ENCODE results near the gene ZNF488.
"Not testable (repeated sequence)": the region's sequence is repeated elsewhere in the genome, so short reads cannot be mapped to it uniquely, and the experiment has no call there.

The ZNF488 gene

GRCh38 chr10:47402641-47403301, 18.7 kb upstream of the ZNF488 start:
- Mint-ChIP-seq H3K27me3 (peaks cover 2% of the 10 kb centered on the region), H3K9me3 (no peaks in the 10 kb centered on the region), H3K4me1 (no peaks in the 10 kb centered on the region), H3K4me3 (no peak overlapping the region), H3K27ac (no peak overlapping the region), H3K36me3 (no peaks in the 10 kb centered on the region)

- no peaks in the 10 kb centered on the region for H3K36me3 Mint-ChIP-seq
- H3K27me3 Mint-ChIP-seq = peaks cover 2% of the 10 kb centered on the region
- H3K4me3 Mint-ChIP-seq = no peak overlapping the region
- H3K27ac Mint-ChIP-seq = no peak overlapping the region
- no peaks in the 10 kb centered on the region for H3K9me3 Mint-ChIP-seq
- H3K4me1 Mint-ChIP-seq = no peaks in the 10 kb centered on the region
Observed at GRCh38 chr10:47401874-47402640, 18.0 kb upstream of the ZNF488 start.

GRCh38 chr10:47401210-47401609, 17.1 kb upstream of the ZNF488 start:
- Mint-ChIP-seq H3K27me3 (peaks cover 7% of the 10 kb centered on the region), H3K4me3 (no peak overlapping the region), H3K9me3 (no peaks in the 10 kb centered on the region), H3K27ac (no peak overlapping the region), H3K4me1 (no peaks in the 10 kb centered on the region), H3K36me3 (no peaks in the 10 kb centered on the region)

- Mint-ChIP-seq H3K4me3 (no peak overlapping the region), H3K9me3 (no peaks in the 10 kb centered on the region), H3K36me3 (no peaks in the 10 kb centered on the region), H3K27ac (no peak overlapping the region), H3K4me1 (no peaks in the 10 kb centered on the region), H3K27me3 (peaks cover 8% of the 10 kb centered on the region)
Observed at GRCh38 chr10:47400786-47401185, 16.7 kb upstream of the ZNF488 start.

- no peaks in the 10 kb centered on the region for H3K9me3 Mint-ChIP-seq
- H3K27me3 Mint-ChIP-seq = peaks cover 10% of the 10 kb centered on the region
- no peak overlapping the region for H3K4me3 Mint-ChIP-seq
- no peaks in the 10 kb centered on the region for H3K36me3 Mint-ChIP-seq
- no peak overlapping the region for H3K27ac Mint-ChIP-seq
- no peaks in the 10 kb centered on the region for H3K4me1 Mint-ChIP-seq
Observed at GRCh38 chr10:47400251-47400650, 16.2 kb upstream of the ZNF488 start.

- Mint-ChIP-seq H3K27ac (no peak overlapping the region), H3K36me3 (no peaks in the 10 kb centered on the region), H3K27me3 (peaks cover 14% of the 10 kb centered on the region), H3K9me3 (no peaks in the 10 kb centered on the region), H3K4me3 (no peak overlapping the region), H3K4me1 (no peaks in the 10 kb centered on the region)
Observed at GRCh38 chr10:47397256-47397655, 13.2 kb upstream of the ZNF488 start.

- no peak overlapping the region for H3K27ac Mint-ChIP-seq
- no peaks in the 10 kb centered on the region for H3K9me3 Mint-ChIP-seq
- no peaks in the 10 kb centered on the region for H3K36me3 Mint-ChIP-seq
- no peaks in the 10 kb centered on the region for H3K4me1 Mint-ChIP-seq
- H3K4me3 Mint-ChIP-seq = no peak overlapping the region
- H3K27me3 Mint-ChIP-seq = peaks cover 15% of the 10 kb centered on the region
Observed at GRCh38 chr10:47396311-47396717, 12.2 kb upstream of the ZNF488 start.

GRCh38 chr10:47389619-47390018, 5.5 kb upstream of the ZNF488 start:
- Mint-ChIP-seq H3K27ac (no peak overlapping the region), H3K4me3 (no peak overlapping the region), H3K9me3 (no peaks in the 10 kb centered on the region), H3K36me3 (no peaks in the 10 kb centered on the region), H3K4me1 (peaks cover 4% of the 10 kb centered on the region), H3K27me3 (peaks cover 12% of the 10 kb centered on the region)

- no peaks in the 10 kb centered on the region for H3K36me3 Mint-ChIP-seq
- H3K9me3 Mint-ChIP-seq = no peaks in the 10 kb centered on the region
- no peak overlapping the region for H3K4me3 Mint-ChIP-seq
Observed at GRCh38 chr10:47388879-47389278, 4.8 kb upstream of the ZNF488 start.

GRCh38 chr10:47386104-47386503, 2.0 kb upstream of the ZNF488 start:
- not testable (repeated sequence) for H3K36me3 Mint-ChIP-seq, H3K4me3 Mint-ChIP-seq, H3K9me3 Mint-ChIP-seq, H3K27ac Mint-ChIP-seq
- Mint-ChIP-seq H3K27me3 (peaks cover 17% of the 10 kb centered on the region), H3K4me1 (peaks cover 11% of the 10 kb centered on the region)

More at GRCh38 chr10:47388879-47389278, 4.8 kb upstream of the ZNF488 start:
- Mint-ChIP-seq H3K4me1 (peaks cover 5% of the 10 kb centered on the region), H3K27me3 (peaks cover 11% of the 10 kb centered on the region), H3K27ac (no peak overlapping the region)

GRCh38 chr10:47383261-47384147, 589 bp downstream of the ZNF488 start:
- H3K27me3 Mint-ChIP-seq = peaks cover 28% of the 10 kb centered on the region
- H3K36me3 Mint-ChIP-seq = no peaks in the 10 kb centered on the region
- no peaks in the 10 kb centered on the region for H3K9me3 Mint-ChIP-seq
- peaks cover 11% of the 10 kb centered on the region for H3K4me1 Mint-ChIP-seq
- H3K27ac Mint-ChIP-seq = no peak overlapping the region
- H3K4me3 Mint-ChIP-seq = peak overlapping the region; percentile 85

GRCh38 chr10:47381427-47382379, 2.4 kb downstream of the ZNF488 start:
- peaks cover 14% of the 10 kb centered on the region for H3K4me1 Mint-ChIP-seq
- H3K27me3 Mint-ChIP-seq = peaks cover 36% of the 10 kb centered on the region
- no peak overlapping the region for H3K27ac Mint-ChIP-seq
- H3K4me3 Mint-ChIP-seq = no peak overlapping the region
- H3K9me3 Mint-ChIP-seq = no peaks in the 10 kb centered on the region
- H3K36me3 Mint-ChIP-seq = no peaks in the 10 kb centered on the region

- H3K9me3 Mint-ChIP-seq = no peaks in the 10 kb centered on the region
- peaks cover 40% of the 10 kb centered on the region for H3K27me3 Mint-ChIP-seq
- peaks cover 14% of the 10 kb centered on the region for H3K4me1 Mint-ChIP-seq
- H3K36me3 Mint-ChIP-seq = no peaks in the 10 kb centered on the region
- H3K27ac Mint-ChIP-seq = no peak overlapping the region
- H3K4me3 Mint-ChIP-seq = no peak overlapping the region
Observed at GRCh38 chr10:47381103-47381395, 3.0 kb downstream of the ZNF488 start.

- no peak overlapping the region for H3K4me3 Mint-ChIP-seq
- H3K36me3 Mint-ChIP-seq = no peaks in the 10 kb centered on the region
- H3K27me3 Mint-ChIP-seq = peaks cover 43% of the 10 kb centered on the region
- H3K4me1 Mint-ChIP-seq = peaks cover 14% of the 10 kb centered on the region
- H3K27ac Mint-ChIP-seq = no peak overlapping the region
- no peaks in the 10 kb centered on the region for H3K9me3 Mint-ChIP-seq
Observed at GRCh38 chr10:47380341-47381102, 3.6 kb downstream of the ZNF488 start.

Measured in activated naive CD4-positive, alpha-beta T cell treated with anti-CD3 and anti-CD28 coated beads, Interleukin-2, amount 50 U/mL, for 24 hours (primary cell).